GM23248 (cell line): Measurements from ENCODE around the gene GPLD1. TPM values are rescaled to one million over a fixed set of nuclear protein-coding genes. Genes with fewer than 3 reads are reported as not detected.

Source experiments
- DNase-seq: peaks from one replicate; pipeline ENCODE4 v3.0.0-alpha.2; 2015
- H2AFZ ChIP-seq: fragments of 200-600 bp; sonication (generic); 2 replicates; pipeline ENCODE4 v1.6.1; 2016; ENCODE audit warnings: antibody characterized with exemption
- H3F3A ChIP-seq: fragments of 200-600 bp; sonication (generic); 2 replicates; pipeline ENCODE4 v1.6.1; 2016; ENCODE audit warnings: mild to moderate bottlenecking, antibody characterized with exemption, mixed run types; ENCODE audit not compliant: insufficient read depth
- H3K27ac ChIP-seq: fragments of 200-600 bp; sonication (generic); 2 replicates; pipeline ENCODE4 v1.5.1; 2016; ENCODE audit warnings: mild to moderate bottlenecking
- H3K27me3 ChIP-seq: fragments of 200-600 bp; sonication (generic); replicated peaks from 2 replicates; pipeline ENCODE4 v1.6.1; 2016; ENCODE audit warnings: mild to moderate bottlenecking; ENCODE audit not compliant: insufficient read depth
- H3K36me3 ChIP-seq: fragments of 200-600 bp; sonication (generic); 2 replicates; pipeline ENCODE4 v1.6.1; 2016; ENCODE audit warnings: low read depth, mild to moderate bottlenecking
- H3K4me1 ChIP-seq: fragments of 200-600 bp; sonication (generic); 2 replicates; pipeline ENCODE4 v1.6.1; 2016; ENCODE audit warnings: mild to moderate bottlenecking; ENCODE audit not compliant: insufficient read depth
- H3K4me2 ChIP-seq: fragments of 200-600 bp; sonication (generic); one replicate; pipeline ENCODE4 v1.6.1; 2016; ENCODE audit warnings: mild to moderate bottlenecking; ENCODE audit not compliant: unreplicated experiment
- H3K4me3 ChIP-seq: fragments of 200-600 bp; sonication (generic); 2 replicates; pipeline ENCODE4 v1.5.1; 2016; ENCODE audit warnings: mild to moderate bottlenecking
- H3K79me2 ChIP-seq: fragments of 200-600 bp; sonication (generic); 2 replicates; pipeline ENCODE4 v1.6.1; 2016; ENCODE audit warnings: mild to moderate bottlenecking; ENCODE audit not compliant: insufficient read depth
- H3K9ac ChIP-seq: fragments of 200-600 bp; sonication (generic); 2 replicates; pipeline ENCODE4 v1.6.1; 2016; ENCODE audit warnings: mild to moderate bottlenecking
- H3K9me2 ChIP-seq: fragments of 200-600 bp; sonication (generic); 2 replicates; pipeline ENCODE4 v1.6.1; 2016; ENCODE audit warnings: mixed run types, mild to moderate bottlenecking, moderate library complexity; ENCODE audit not compliant: insufficient read depth
- H3K9me3 ChIP-seq: fragments of 200-600 bp; sonication (generic); one replicate; pipeline ENCODE4 v1.6.1; 2017; ENCODE audit warnings: low read depth
- H4K20me1 ChIP-seq: fragments of 200-600 bp; sonication (generic); 2 replicates; pipeline ENCODE4 v1.6.0; 2016; ENCODE audit not compliant: insufficient read depth
- EZH2 ChIP-seq: fragments of 200-600 bp; sonication (generic); IDR thresholded peaks from 2 replicates; pipeline ENCODE4 v1.6.1; 2018; ENCODE audit warnings: antibody characterized with exemption, mild to moderate bottlenecking; ENCODE audit not compliant: insufficient read depth, poor library complexity, severe bottlenecking
- EZH2phosphoT487 ChIP-seq: fragments of 200-600 bp; sonication (generic); IDR thresholded peaks from 2 replicates; pipeline ENCODE4 v1.6.1; 2018; ENCODE audit warnings: antibody characterized with exemption, moderate library complexity, mild to moderate bottlenecking, low read depth; ENCODE audit not compliant: insufficient read depth
- WGBS, 2 experiments: methylation state at CpG; one replicate each; pipeline ENCODE4 v1.1.6; 2015 to 2017; ENCODE audit warnings: low lambda C conversion rate in 2 of 2, low coverage in 1 of 2; ENCODE audit errors: missing lambda C conversion rate in 2 of 2; 5-methylcytosine and 5-hydroxymethylcytosine counted together
- in situ Hi-C: fragments of 300-500 bp; cut with MboI; formaldehyde crosslinking; loops from 2 replicates; pipeline ENCODE4 v1.15.0; 2020
- polyA plus RNA-seq: library from polyadenylated mRNA; unstranded; fragments of >200 nt; fragmentation: Nextera tagmentation; extraction: Ambion mirVana; gene quantifications from 2 replicates; pipeline ENCODE4 v1.2.1, GENCODE V29; 2016
- total RNA-seq: library from RNA; depleted of rRNA; stranded (reverse); fragments of >200 nt; shearing (Covaris generic); gene quantifications from 2 replicates; pipeline ENCODE4 v1.2.3, GENCODE V29; 2014

GPLD1 gene
- total and polyA plus RNA-seq, 2 experiments from 2014 or later = 0.09 to 0.97 TPM

- TF ChIP-seq EZH2phosphoT487 (no peak), EZH2 (no peak)
- Histone ChIP-seq H3K9me2 (no peaks in the 10 kb centered on the region), H3K4me1 (no peaks in the 10 kb centered on the region), H3K27ac (no peak overlapping the region), H3K27me3 (no peaks in the 10 kb centered on the region), H2AFZ (peak overlapping the region; percentile 96), H3K36me3 (no peaks in the 10 kb centered on the region), H3K79me2 (no peaks in the 10 kb centered on the region), H3K4me2 (peak overlapping the region; percentile 94), H3F3A (no peaks in the 10 kb centered on the region), H3K9ac (peak overlapping the region; percentile 68), H3K4me3 (peak overlapping the region; percentile 78), H3K9me3 (no peaks in the 10 kb centered on the region), H4K20me1 (no peaks in the 10 kb centered on the region)
- DNase-seq = no peak
- in situ Hi-C loops = no loop called here
- 13 to 14% methylated on average over 36 of the region's 36 CpGs for WGBS, 2 experiments
Observed at GRCh38 chr6:24493945-24494820, 4.8 kb upstream of the GPLD1 start.

GRCh38 chr6:24492475-24492874 is 3.1 kb upstream of the GPLD1 start:
- H3K9me2 ChIP-seq = no peaks in the 10 kb centered on the region
- H2AFZ ChIP-seq = no peak overlapping the region
- no peaks in the 10 kb centered on the region for H3K36me3 ChIP-seq
- H3K4me2 ChIP-seq = no peak overlapping the region
- TF ChIP-seq EZH2 (no peak), EZH2phosphoT487 (no peak)
- peak; percentile 18 for DNase-seq
- no peaks in the 10 kb centered on the region for H3F3A ChIP-seq
- WGBS, 2 experiments = 51 to 68% methylated on average over 2 to 3 of the region's 3 CpGs
- H4K20me1 ChIP-seq = no peaks in the 10 kb centered on the region
- H3K27ac ChIP-seq = no peak overlapping the region
- in situ Hi-C loops = no loop called here
- no peaks in the 10 kb centered on the region for H3K79me2 ChIP-seq
- no peaks in the 10 kb centered on the region for H3K4me1 ChIP-seq
- H3K9ac ChIP-seq = no peak overlapping the region
- no peaks in the 10 kb centered on the region for H3K9me3 ChIP-seq
- no peak overlapping the region for H3K4me3 ChIP-seq
- H3K27me3 ChIP-seq = no peaks in the 10 kb centered on the region

DNA sequence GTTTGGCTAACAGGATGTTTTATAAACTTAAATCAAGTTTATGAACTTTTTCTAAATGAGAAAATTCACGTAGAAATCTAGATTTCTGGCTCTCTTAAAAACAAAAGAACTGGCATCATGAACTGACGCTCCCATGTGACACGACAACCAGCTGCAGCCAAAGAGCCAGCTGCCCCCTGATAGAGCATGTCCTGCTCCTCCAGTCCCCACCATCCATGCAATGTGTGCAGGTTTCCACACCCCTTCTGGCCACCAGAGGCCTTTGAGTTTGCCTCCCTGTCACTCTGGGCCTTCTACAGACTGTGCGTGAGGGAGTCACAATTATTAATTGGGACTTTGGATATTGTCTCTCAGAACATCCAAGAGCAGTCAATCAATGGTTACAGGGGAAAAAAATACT is 1.6 kb upstream of the GPLD1 start:
- 65 to 68% methylated on average over 4 of the region's 4 CpGs for WGBS, 2 experiments
- H3K9ac ChIP-seq = no peak overlapping the region
- no peak overlapping the region for H2AFZ ChIP-seq
- no peaks in the 10 kb centered on the region for H3K9me3 ChIP-seq
- H3K27me3 ChIP-seq = no peaks in the 10 kb centered on the region
- H3K79me2 ChIP-seq = no peaks in the 10 kb centered on the region
- H3K9me2 ChIP-seq = no peaks in the 10 kb centered on the region
- no peak overlapping the region for H3K4me3 ChIP-seq
- H4K20me1 ChIP-seq = no peaks in the 10 kb centered on the region
- H3K36me3 ChIP-seq = no peaks in the 10 kb centered on the region
- no peak for DNase-seq
- H3K27ac ChIP-seq = no peak overlapping the region
- TF ChIP-seq EZH2phosphoT487 (no peak), EZH2 (no peak)
- in situ Hi-C loops = no loop called here
- H3K4me1 ChIP-seq = no peaks in the 10 kb centered on the region
- H3F3A ChIP-seq = no peaks in the 10 kb centered on the region
- H3K4me2 ChIP-seq = no peak overlapping the region

DNA sequence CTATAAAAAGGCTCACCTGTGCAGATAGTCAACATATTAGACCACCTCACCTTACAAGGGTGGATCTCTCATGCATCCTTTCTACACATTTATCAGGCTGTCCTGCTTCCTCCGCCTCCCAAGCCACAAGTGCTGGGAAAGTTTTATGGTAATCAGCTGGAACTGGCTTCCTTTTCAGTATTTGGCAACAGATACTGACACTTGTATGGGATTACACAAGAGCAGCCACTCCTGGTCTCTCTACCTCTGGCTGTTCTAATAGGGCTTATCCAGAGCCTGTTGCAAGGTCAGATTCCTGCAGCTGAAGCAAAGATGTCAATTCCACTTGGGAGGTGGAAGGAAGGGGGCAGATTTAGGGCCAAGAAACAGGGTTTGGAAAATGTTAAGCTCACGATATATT is 503 bp upstream of the GPLD1 start:
- in situ Hi-C loops = no loop called here
- Histone ChIP-seq H3K4me1 (no peaks in the 10 kb centered on the region), H3K4me2 (no peak overlapping the region), H3K9me2 (no peaks in the 10 kb centered on the region), H3K79me2 (no peaks in the 10 kb centered on the region), H3K27ac (no peak overlapping the region), H3K27me3 (no peaks in the 10 kb centered on the region), H3K9ac (no peak overlapping the region), H4K20me1 (no peaks in the 10 kb centered on the region), H3K9me3 (no peaks in the 10 kb centered on the region), H3K4me3 (no peak overlapping the region), H3F3A (no peaks in the 10 kb centered on the region), H3K36me3 (no peaks in the 10 kb centered on the region), H2AFZ (no peak overlapping the region)
- peak; percentile 15 for DNase-seq
- TF ChIP-seq EZH2 (no peak), EZH2phosphoT487 (no peak)
- 41 to 56% methylated on average over 2 of the region's 2 CpGs for WGBS, 2 experiments
